ENCODE measurements around the gene ATP2B2. TPM values are rescaled to one million over a fixed set of nuclear protein-coding genes. Genes with fewer than 3 reads are reported as not detected.

Gene ATP2B2
- total and polyA plus RNA-seq, 2 of the 8 experiments (the other 6 are each of a cell fraction or from before 2014, with no cell fraction given) = 0.14 to 1.2 TPM

DNA sequence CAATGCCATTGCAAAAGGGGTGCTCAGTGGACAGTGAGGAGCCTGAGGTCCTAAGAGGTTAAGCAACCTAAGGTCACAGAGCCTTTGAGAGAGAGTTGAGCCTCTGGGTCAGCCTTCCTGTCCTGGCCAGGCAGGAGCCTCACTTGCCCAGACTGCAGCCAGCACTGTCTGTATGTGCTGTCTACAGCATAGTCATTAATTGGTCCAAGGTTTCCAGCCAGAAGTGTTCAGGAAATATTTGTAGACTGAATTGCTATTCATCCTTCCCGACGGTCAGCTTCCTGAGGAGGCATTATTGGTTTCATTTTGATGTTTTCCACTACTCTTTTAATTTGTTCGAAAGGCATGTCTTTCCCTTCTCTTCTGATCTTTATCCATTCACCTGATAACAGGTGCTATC, 192.5 kb downstream of the ATP2B2 start:
- H3K36me3 ChIP-seq (ENCODE audit: control insufficient read depth in 2 of 4, insufficient read depth in 4 of 4, low read length in 3 of 4) = peaks cover 29 to 73% (median 56%) of the 10 kb centered on the region in 4 experiments
- no peak overlapping the region for H3K14ac ChIP-seq (ENCODE audit: insufficient read length)
- no peak overlapping the region for H3K56ac ChIP-seq (replicated peaks; ENCODE audit: insufficient read length, low read depth, low read length)
- H3K79me2 ChIP-seq (ENCODE audit: control insufficient read depth in 1 of 2, insufficient read depth in 2 of 2, low read length in 2 of 2) = no peaks in the 10 kb centered on the region; a peak in 1 of 4 replicates
- H3K23ac ChIP-seq (ENCODE audit: insufficient read length) = no peak overlapping the region
- H3K4me3 ChIP-seq (ENCODE audit: extremely low read depth in 1 of 4, insufficient read depth in 2 of 4, low read depth in 3 of 4, low read length in 4 of 4) = no peak overlapping the region
- no peaks in the 10 kb centered on the region for H3K9me3 ChIP-seq (ENCODE audit: insufficient read depth in 2 of 2, low read depth in 1 of 2, low read length in 1 of 2)
- no peak for DNase-seq (ENCODE audit: low read depth in 1 of 2, low spot score in 2 of 2)
- no peak overlapping the region for H2AK5ac ChIP-seq (ENCODE audit: low read depth, low read length)
- H3K9ac ChIP-seq (replicated peaks in 1 of 4; ENCODE audit: extremely low read depth in 1 of 4, low read depth in 3 of 4, low read length in 3 of 4) = no peak overlapping the region
- CTCF ChIA-PET (ENCODE audit: partially characterized antibody) = interaction anchor here (0.8 to 3.1 kb wide), 3 partner anchors 26 to 111 kb away, joined by 3 to 11 read pairs (median 3); no protein-coding TSS in a partner anchor
- peaks cover 0 to 8% of the 10 kb centered on the region in 2 experiments for H4K20me1 ChIP-seq (replicated peaks in 1 of 2; ENCODE audit: control insufficient read depth in 1 of 2, insufficient read depth in 2 of 2, low read length in 2 of 2)
- H3K18ac ChIP-seq (ENCODE audit: extremely low read depth, low read length) = no peak overlapping the region
- H3K4me1 ChIP-seq (replicated peaks in 1 of 4; ENCODE audit: control insufficient read depth in 3 of 4, insufficient read depth in 4 of 4, low read length in 3 of 4) = no peaks in the 10 kb centered on the region
- no peak overlapping the region for H4K8ac ChIP-seq (ENCODE audit: extremely low read depth, insufficient read depth, low read length)
- no peak overlapping the region for H2BK20ac ChIP-seq (ENCODE audit: low read length)
- FAIRE-seq = no peak
- H2BK15ac ChIP-seq (ENCODE audit: low read length) = no peak overlapping the region
- H3K27ac ChIP-seq (ENCODE audit: low read depth, low read length) = no peak overlapping the region
- no peaks in the 10 kb centered on the region for H3K23me2 ChIP-seq (ENCODE audit: low read depth, low read length)
- POLR2A ChIA-PET (ENCODE audit: partially characterized antibody) = interaction anchor here (1.0 to 2.1 kb wide), 6 partner anchors 8 to 123 kb away, joined by 3 to 10 read pairs (median 4); partner anchors contain the start of gene SEC13
- H2AFZ ChIP-seq (ENCODE audit: low read length) = no peak overlapping the region
- H2BK120ac ChIP-seq (replicated peaks; ENCODE audit: low read depth, low read length) = no peak overlapping the region
- no peak overlapping the region for H4K5ac ChIP-seq (ENCODE audit: insufficient read length, low read depth, low read length)
- no peaks in the 10 kb centered on the region for H3K27me3 ChIP-seq (replicated peaks in 1 of 4; ENCODE audit: control insufficient read depth in 3 of 4, extremely low read depth in 1 of 4, insufficient read depth in 3 of 4, low read length in 3 of 4)
- H3K79me1 ChIP-seq (ENCODE audit: low read depth, low read length) = 0 out of 2 replicates have a peak, but pooled peaks cover 2% of the 10 kb centered on the region
- H2BK12ac ChIP-seq (ENCODE audit: low read depth, low read length) = no peak overlapping the region
- H3K4ac ChIP-seq (replicated peaks; ENCODE audit: insufficient read length, low read depth, low read length) = no peak overlapping the region
- H3K4me2 ChIP-seq (ENCODE audit: insufficient read depth in 1 of 2, low read depth in 2 of 2, low read length in 2 of 2) = no peak overlapping the region
- H2BK5ac ChIP-seq (ENCODE audit: low read depth, low read length) = no peak overlapping the region
- WGBS, 2 experiments (ENCODE audit: extremely low coverage in 1 of 2, insufficient coverage in 1 of 2, insufficient read length in 1 of 2, insufficient replicate concordance in 2 of 2, low coverage in 1 of 2, low lambda C conversion rate in 2 of 2, missing lambda C conversion rate in 1 of 2) = 93% methylated on average over 3 of the region's 3 CpGs; no CpG with 5 or more reads in 1 of the 2 experiments
- H4K91ac ChIP-seq (replicated peaks; ENCODE audit: insufficient read length, low read length) = no peak overlapping the region
- no peak for TF ChIP-seq EGR1 (IDR thresholded peaks at IDR 0.05; ENCODE audit: borderline replicate concordance, low read depth, low read length)
- TF ChIP-seq, protein P1, sequence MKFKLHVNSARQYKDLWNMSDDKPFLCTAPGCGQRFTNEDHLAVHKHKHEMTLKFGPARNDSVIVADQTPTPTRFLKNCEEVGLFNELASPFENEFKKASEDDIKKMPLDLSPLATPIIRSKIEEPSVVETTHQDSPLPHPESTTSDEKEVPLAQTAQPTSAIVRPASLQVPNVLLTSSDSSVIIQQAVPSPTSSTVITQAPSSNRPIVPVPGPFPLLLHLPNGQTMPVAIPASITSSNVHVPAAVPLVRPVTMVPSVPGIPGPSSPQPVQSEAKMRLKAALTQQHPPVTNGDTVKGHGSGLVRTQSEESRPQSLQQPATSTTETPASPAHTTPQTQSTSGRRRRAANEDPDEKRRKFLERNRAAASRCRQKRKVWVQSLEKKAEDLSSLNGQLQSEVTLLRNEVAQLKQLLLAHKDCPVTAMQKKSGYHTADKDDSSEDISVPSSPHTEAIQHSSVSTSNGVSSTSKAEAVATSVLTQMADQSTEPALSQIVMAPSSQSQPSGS (IDR thresholded peaks at IDR 0.05; ENCODE audit: low read length) = no peak
- TF ChIP-seq KDM5A (IDR thresholded peaks at IDR 0.05; ENCODE audit: low read length) = no peak
- TF ChIP-seq BRCA1 (IDR thresholded peaks at IDR 0.05; ENCODE audit: low read depth, low read length) = no peak
- TF ChIP-seq SIX5 (IDR thresholded peaks at IDR 0.05; ENCODE audit: low read depth, low read length) = no peak
- TF ChIP-seq NRF1 (IDR thresholded peaks at IDR 0.05; ENCODE audit: low read depth, low read length) = no peak
- TF ChIP-seq POU5F1 (IDR thresholded peaks at IDR 0.05; ENCODE audit: low read depth, low read length) = no peak
- TF ChIP-seq SP4 (IDR thresholded peaks at IDR 0.05; ENCODE audit: low read length) = no peak
- TF ChIP-seq SP2 (IDR thresholded peaks at IDR 0.05; ENCODE audit: low read length) = no peak
- no peak for TF ChIP-seq FOSL1 (IDR thresholded peaks at IDR 0.05; ENCODE audit: insufficient read depth, low read depth, low read length)
- TF ChIP-seq, protein P2, sequence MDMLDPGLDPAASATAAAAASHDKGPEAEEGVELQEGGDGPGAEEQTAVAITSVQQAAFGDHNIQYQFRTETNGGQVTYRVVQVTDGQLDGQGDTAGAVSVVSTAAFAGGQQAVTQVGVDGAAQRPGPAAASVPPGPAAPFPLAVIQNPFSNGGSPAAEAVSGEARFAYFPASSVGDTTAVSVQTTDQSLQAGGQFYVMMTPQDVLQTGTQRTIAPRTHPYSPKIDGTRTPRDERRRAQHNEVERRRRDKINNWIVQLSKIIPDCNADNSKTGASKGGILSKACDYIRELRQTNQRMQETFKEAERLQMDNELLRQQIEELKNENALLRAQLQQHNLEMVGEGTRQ (IDR thresholded peaks at IDR 0.05; ENCODE audit: low read length) = no peak
- no peak for TF ChIP-seq RFX5 (IDR thresholded peaks at IDR 0.05; ENCODE audit: borderline replicate concordance, low read depth, low read length)

Measured in H1 (cell line).